K562 (cell line): ENCODE measurements around the gene ZC3H7B. TPM values are rescaled to one million over a fixed set of nuclear protein-coding genes. Genes with fewer than 3 reads are reported as not detected.
A peak's percentile ranks its signal among the peaks of the same experiment; 100 is the strongest.

Source experiments
- ATAC-seq: fragments of 200-7000 bp; cut with Tn5 transposase; 3 replicates; pipeline ENCODE4 v1.9.1; 2020; ENCODE audit warnings: moderate library complexity
- BruUV-seq: library from RNA; stranded (reverse); fragments of 400-500 nt; replicated peaks from 2 replicates; lab custom pipeline; 2021; lab: Mats Ljungman, UMichigan
- CTCF ChIA-PET: fragments of 300-600 bp; formaldehyde crosslinking; extraction: SDS; loops from one replicate; lab custom pipeline; 2021; ENCODE audit warnings: low intra/inter-chr PET ratio; lab: Yijun Ruan, JAX
- POLR2A ChIA-PET: fragments of 300-600, 350-650 bp; sonication (Branson Sonifier 250); formaldehyde crosslinking; extraction: SDS; loops from one replicate; lab custom pipeline; 2021; ENCODE audit warnings: antibody characterized with exemption, inconsistent platforms; lab: Yijun Ruan, JAX
- DNase-seq, 4 experiments: peaks; one replicate each; pipeline versions ENCODE4 v3.0.0 to v3.0.0-alpha.2; 2011 to 2018; ENCODE audit warnings: low spot score in 3 of 4, mixed read lengths in 3 of 4; ENCODE audit errors: extremely low read depth in 1 of 4
- FAIRE-seq: peaks from 2 replicates; lab custom pipeline; 2011; peaks lifted over from hg19 to GRCh38; lab: Jason Lieb, UNC
- H2AFZ ChIP-seq: 2 replicates; pipeline ENCODE4 v1.6.0; 2011; ENCODE audit warnings: low read depth, low read length, control low read depth, inconsistent platforms
- H3K27ac ChIP-seq: fragments of 200-600 bp; 3 replicates; pipeline ENCODE4 v1.8.0; 2011; ENCODE audit warnings: low read depth, mild to moderate bottlenecking, control low read depth, inconsistent platforms, low read length, moderate library complexity, mixed read lengths; ENCODE audit errors: extremely low read depth
- H3K27me3 ChIP-seq, 2 experiments: fragments of 300-600 bp in 1 of 2; 2 replicates in 1 of 2; 3 replicates in 1 of 2; pipeline versions ENCODE4 v1.6.0 to v1.8.0; 2011; ENCODE audit warnings: inconsistent platforms in 2 of 2, low read length in 2 of 2, mild to moderate bottlenecking in 1 of 2, mixed read lengths in 1 of 2, moderate library complexity in 1 of 2; ENCODE audit not compliant: control insufficient read depth in 2 of 2, insufficient read depth in 2 of 2
- H3K36me3 ChIP-seq: fragments of 300-600 bp; 3 replicates; pipeline ENCODE4 v1.8.0; 2011; ENCODE audit warnings: mild to moderate bottlenecking, low read length, inconsistent platforms; ENCODE audit not compliant: control insufficient read depth, insufficient read depth
- H3K4me1 ChIP-seq, 2 experiments: fragments of 200-600 bp in 1 of 2; replicated peaks in 1 of 2; 2 replicates in 1 of 2; 3 replicates in 1 of 2; pipeline versions ENCODE4 v1.5.1 to v1.8.0; 2011; ENCODE audit warnings: inconsistent platforms in 2 of 2, low read length in 2 of 2, mild to moderate bottlenecking in 1 of 2, mixed read lengths in 1 of 2, moderate library complexity in 1 of 2; ENCODE audit not compliant: control insufficient read depth in 2 of 2, insufficient read depth in 2 of 2
- H3K4me2 ChIP-seq: 2 replicates; pipeline ENCODE4 v1.6.1; 2011; ENCODE audit warnings: low read length, control low read depth, inconsistent platforms, mixed read lengths; ENCODE audit not compliant: insufficient read depth
- H3K4me3 ChIP-seq: fragments of 200-600 bp; sonication (generic), shearing (Covaris generic); 2 replicates; pipeline ENCODE4 v1.5.1; 2016; ENCODE audit warnings: control low read depth, inconsistent platforms
- H3K79me2 ChIP-seq: fragments of 200-600 bp; 3 replicates; pipeline ENCODE4 v1.8.0; 2011; ENCODE audit warnings: low read length, inconsistent platforms; ENCODE audit not compliant: control insufficient read depth, insufficient read depth
- H3K9ac ChIP-seq, 2 experiments: 2 replicates each; pipeline versions ENCODE4 v1.6.0 to v1.6.1; 2011; ENCODE audit warnings: low read depth in 2 of 2, low read length in 2 of 2, control low read depth in 1 of 2, inconsistent platforms in 1 of 2, mild to moderate bottlenecking in 1 of 2, mixed read lengths in 1 of 2; ENCODE audit not compliant: insufficient read depth in 1 of 2
- H3K9me1 ChIP-seq: one replicate; pipeline ENCODE4 v1.6.0; 2011; ENCODE audit warnings: inconsistent platforms, mild to moderate bottlenecking, low read length, moderate library complexity; ENCODE audit not compliant: control insufficient read depth, insufficient read depth
- H3K9me3 ChIP-seq: replicated peaks from 2 replicates; pipeline ENCODE4 v1.5.1; 2011; ENCODE audit warnings: low read depth, low read length, inconsistent platforms; ENCODE audit not compliant: control insufficient read depth, insufficient read depth
- H4K20me1 ChIP-seq: replicated peaks from 2 replicates; pipeline ENCODE4 v1.6.1; 2011; ENCODE audit warnings: low read length, inconsistent platforms, mixed read lengths; ENCODE audit not compliant: control insufficient read depth, insufficient read depth
- AFF1 ChIP-seq, 2 experiments: fragments of 450-650 bp; IDR thresholded peaks; 2 replicates each; pipeline ENCODE4 v1.6.1; 2018; ENCODE audit warnings: mild to moderate bottlenecking in 2 of 2, low read depth in 1 of 2; ENCODE audit not compliant: partially characterized antibody in 2 of 2
- HMG20A ChIP-seq: fragments of 450-650 bp; formaldehyde crosslinking; conservative IDR thresholded peaks from 2 replicates; pipeline ENCODE4 v1.4.0; 2020; ENCODE audit warnings: mild to moderate bottlenecking, mixed read lengths
- MTA3 ChIP-seq: fragments of 450-650 bp; formaldehyde crosslinking; IDR thresholded peaks from 2 replicates; pipeline ENCODE4 v1.6.1; 2017; ENCODE audit warnings: mild to moderate bottlenecking, borderline replicate concordance
- ZNF830 ChIP-seq: fragments of 250-450 bp; sonication (Bioruptor Pico); IDR thresholded peaks from 2 replicates; pipeline ENCODE4 v1.5.0; 2021; ENCODE audit warnings: mild to moderate bottlenecking
- WGBS: fragments of 100-300 bp; shearing (Covaris generic); methylation state at CpG from one replicate; pipeline ENCODE4 v1.1.6; 2016; ENCODE audit warnings: low coverage, mixed read lengths; ENCODE audit not compliant: insufficient coverage; ENCODE audit errors: missing lambda C conversion rate; 5-methylcytosine and 5-hydroxymethylcytosine counted together
- in situ Hi-C: fragments of 300-500 bp; cut with MboI; formaldehyde crosslinking; loops from 4 replicates; pipeline ENCODE4 v1.15.0; 2018; ENCODE audit warnings: inconsistent platforms, mixed read lengths
- intact Hi-C: fragments of 100-400 bp; cut with micrococcal nuclease; formaldehyde crosslinking; loops from 2 replicates; pipeline ENCODE4 v1.14.2; 2022
- polyA plus RNA-seq, 8 experiments: library from polyadenylated mRNA; depleted of rRNA in 4 of 8; stranded (reverse) in 5 of 8; unstranded in 3 of 8; fragments of >200 nt; fragmentation: Nextera tagmentation in 2 of 8; fragmentation: Illumina TruSeq in 1 of 8; extraction: Ambion mirVana in 2 of 8; extraction: Trizol in 1 of 8; gene quantifications; 2 replicates each; pipeline versions ENCODE4 v1.2.1 to v1.2.3, GENCODE V29; 2011 to 2014; ENCODE audit warnings: inconsistent platforms in 1 of 8, missing spikeins in 1 of 8
- total RNA-seq, 7 experiments: library from RNA; depleted of rRNA in 6 of 7; stranded (reverse); fragments of >200 nt in 6 of 7; fragmentation: Illumina TruSeq in 2 of 7; extraction: Trizol in 2 of 7; gene quantifications; 2 replicates each; pipeline versions ENCODE4 v1.2.1 to v1.2.3, GENCODE V29; 2011 to 2021; ENCODE audit warnings: low replicate concordance in 1 of 7

The ZC3H7B gene
- total and polyA plus RNA-seq, 9 of the 15 experiments (the other 6 are each of a cell fraction or from before 2014, with no cell fraction given), result 0.07 to 49.8 (median 26.8) TPM

GRCh38 chr22:41369424-41369745 lies 68.1 kb downstream of the ZC3H7B start:
- Histone ChIP-seq H4K20me1 (no peaks in the 10 kb centered on the region), H3K9ac (no peak overlapping the region), H2AFZ (0 out of 2 replicates have a peak overlapping the region, but pooled peaks have one; percentile 44), H3K4me3 (no peak overlapping the region), H3K79me2 (no peaks in the 10 kb centered on the region), H3K4me2 (no peak overlapping the region), H3K4me1 (peaks cover 15 to 38% of the 10 kb centered on the region in 2 experiments; a peak in 4 of 5 replicates), H3K9me3 (no peaks in the 10 kb centered on the region), H3K27me3 (no peaks in the 10 kb centered on the region), H3K9me1 (no peaks in the 10 kb centered on the region), H3K27ac (no peak overlapping the region), H3K36me3 (no peaks in the 10 kb centered on the region)
- no peak for TF ChIP-seq HMG20A
- TF ChIP-seq MTA3, result no peak
- no peak for TF ChIP-seq ZNF830
- no peak for TF ChIP-seq AFF1 (IDR thresholded peaks at IDR 0.05; ENCODE audit: low read depth in 1 of 2, partially characterized antibody in 2 of 2)
- ChIA-PET POLR2A (interaction anchor here (0.6 to 1.1 kb wide), 3 partner anchors 18 to 58 kb away, joined by 3 read pairs; no protein-coding TSS in a partner anchor), CTCF (no interaction called here)
- in situ Hi-C loops, result no loop called here
- no peak for DNase-seq
- BruUV-seq, result no TSS peak
- no peak for FAIRE-seq
- ATAC-seq, result no peak
- WGBS, result 9% methylated on average over 3 of the region's 3 CpGs
- intact Hi-C loops, result no loop called here
